Mesodermal cell (in vitro differentiated cells): ENCODE results near the gene PTPN4.

Experiments
- H3K27ac ChIP-seq: 2 replicates; pipeline ENCODE4 v1.7.0; 2013; ENCODE audit warnings: mild to moderate bottlenecking, low read depth, low read length, moderate library complexity; ENCODE audit not compliant: severe bottlenecking
- H3K36me3 ChIP-seq: 2 replicates; pipeline ENCODE4 v1.7.1; 2013; ENCODE audit warnings: mild to moderate bottlenecking, low read length, moderate library complexity; ENCODE audit not compliant: control insufficient read depth, insufficient read depth
- H3K4me1 ChIP-seq: one replicate; pipeline ENCODE4 v1.7.1; 2013; ENCODE audit warnings: mild to moderate bottlenecking, low read length; ENCODE audit not compliant: insufficient read depth, control insufficient read depth, poor library complexity, severe bottlenecking
- H3K4me3 ChIP-seq: 2 replicates; pipeline ENCODE4 v1.7.0; 2013; ENCODE audit warnings: low read length, control low read depth, mild to moderate bottlenecking; ENCODE audit not compliant: insufficient read depth, poor library complexity, severe bottlenecking; ENCODE audit errors: extremely low read depth
- H3K9me3 ChIP-seq: 2 replicates; pipeline ENCODE4 v1.7.1; 2013; ENCODE audit warnings: mild to moderate bottlenecking, low read length, moderate library complexity; ENCODE audit not compliant: control insufficient read depth
- WGBS, 2 experiments: methylation state at CpG; one replicate each; pipeline ENCODE4 v1.1.5; 2013; ENCODE audit warnings: missing lambda C conversion rate in 2 of 2; ENCODE audit not compliant: insufficient coverage in 2 of 2; 5-methylcytosine and 5-hydroxymethylcytosine counted together

The PTPN4 gene

GRCh38 chr2:119721462-119721861 lies 38.3 kb upstream of the PTPN4 start:
- no peaks in the 10 kb centered on the region for H3K4me1 ChIP-seq
- WGBS, 2 experiments, result 77 to 79% methylated on average over 4 of the region's 5 CpGs
- H3K27ac ChIP-seq, result no peak overlapping the region

GRCh38 chr2:119721904-119722303 lies 37.8 kb upstream of the PTPN4 start:
- no peaks in the 10 kb centered on the region for H3K36me3 ChIP-seq
- H3K4me1 ChIP-seq, result no peaks in the 10 kb centered on the region
- no peak overlapping the region for H3K27ac ChIP-seq
- WGBS, 2 experiments, result 96 to 100% methylated on average over 2 to 4 of the region's 4 CpGs
- H3K9me3 ChIP-seq, result peaks cover 5% of the 10 kb centered on the region
- no peak overlapping the region for H3K4me3 ChIP-seq

More at GRCh38 chr2:119721462-119721861, 38.3 kb upstream of the PTPN4 start:
- Histone ChIP-seq H3K4me3 (no peak overlapping the region), H3K36me3 (no peaks in the 10 kb centered on the region), H3K9me3 (peaks cover 5% of the 10 kb centered on the region)

GRCh38 chr2:119723186-119723585 lies 36.5 kb upstream of the PTPN4 start:
- no peak overlapping the region for H3K4me3 ChIP-seq
- no peaks in the 10 kb centered on the region for H3K36me3 ChIP-seq
- peaks cover 5% of the 10 kb centered on the region for H3K9me3 ChIP-seq
- no peak overlapping the region for H3K27ac ChIP-seq
- WGBS, 2 experiments, result 77 to 79% methylated on average over 6 of the region's 8 CpGs
- H3K4me1 ChIP-seq, result no peaks in the 10 kb centered on the region

GRCh38 chr2:119723784-119724467 lies 35.8 kb upstream of the PTPN4 start:
- Histone ChIP-seq H3K27ac (no peak overlapping the region), H3K4me3 (no peak overlapping the region), H3K4me1 (no peaks in the 10 kb centered on the region), H3K9me3 (peaks cover 5% of the 10 kb centered on the region), H3K36me3 (no peaks in the 10 kb centered on the region)
- WGBS, 2 experiments, result 80% methylated on average over 4 to 6 of the region's 10 CpGs

GRCh38 chr2:119724656-119725485 lies 34.9 kb upstream of the PTPN4 start:
- no peak overlapping the region for H3K27ac ChIP-seq
- 89 to 91% methylated on average over 7 to 9 of the region's 10 CpGs for WGBS, 2 experiments
- H3K4me1 ChIP-seq, result no peaks in the 10 kb centered on the region
- no peaks in the 10 kb centered on the region for H3K36me3 ChIP-seq
- no peak overlapping the region for H3K4me3 ChIP-seq
- H3K9me3 ChIP-seq, result peaks cover 5% of the 10 kb centered on the region

- no peaks in the 10 kb centered on the region for H3K36me3 ChIP-seq
- H3K4me3 ChIP-seq, result no peak overlapping the region
- no peak overlapping the region for H3K27ac ChIP-seq
- no peaks in the 10 kb centered on the region for H3K4me1 ChIP-seq
- WGBS, 2 experiments, result no CpG with 5 or more reads among the region's 1 CpG
- no peaks in the 10 kb centered on the region for H3K9me3 ChIP-seq
Observed at GRCh38 chr2:119727493-119727892, 32.2 kb upstream of the PTPN4 start.

GRCh38 chr2:119728421-119728820 lies 31.3 kb upstream of the PTPN4 start:
- no peaks in the 10 kb centered on the region for H3K4me1 ChIP-seq
- no peak overlapping the region for H3K4me3 ChIP-seq
- H3K36me3 ChIP-seq, result no peaks in the 10 kb centered on the region
- no peaks in the 10 kb centered on the region for H3K9me3 ChIP-seq
- H3K27ac ChIP-seq, result no peak overlapping the region

- no peak overlapping the region for H3K4me3 ChIP-seq
- H3K9me3 ChIP-seq, result no peaks in the 10 kb centered on the region
- no peaks in the 10 kb centered on the region for H3K36me3 ChIP-seq
- H3K27ac ChIP-seq, result no peak overlapping the region
- 78% methylated on average over 8 of the region's 8 CpGs for WGBS, 2 experiments
- H3K4me1 ChIP-seq, result no peaks in the 10 kb centered on the region
Observed at GRCh38 chr2:119730671-119731177, 29.0 kb upstream of the PTPN4 start.

- no peaks in the 10 kb centered on the region for H3K9me3 ChIP-seq
Observed at GRCh38 chr2:119731983-119732382, 27.7 kb upstream of the PTPN4 start.

GRCh38 chr2:119732601-119733164 lies 27.0 kb upstream of the PTPN4 start:
- Histone ChIP-seq H3K27ac (no peak overlapping the region), H3K9me3 (no peaks in the 10 kb centered on the region), H3K4me3 (no peak overlapping the region), H3K36me3 (no peaks in the 10 kb centered on the region), H3K4me1 (no peaks in the 10 kb centered on the region)
- WGBS, 2 experiments, result 87 to 98% methylated on average over 5 of the region's 6 CpGs

More at GRCh38 chr2:119731983-119732382, 27.7 kb upstream of the PTPN4 start:
- Histone ChIP-seq H3K36me3 (no peaks in the 10 kb centered on the region), H3K4me1 (no peaks in the 10 kb centered on the region), H3K27ac (no peak overlapping the region), H3K4me3 (no peak overlapping the region)
- WGBS, 2 experiments, result 94 to 95% methylated on average over 8 to 10 of the region's 11 CpGs
